ENCODE measurements around the gene CHEK2. TPM values are rescaled to one million over a fixed set of nuclear protein-coding genes. Genes with fewer than 3 reads are reported as not detected.
"Not testable (repeated sequence)": the region's sequence is repeated elsewhere in the genome, so short reads cannot be mapped to it uniquely, and the experiment has no call there.

Gene CHEK2
- total RNA-seq, 6 donors from 2014 or later = 5.6 to 14.7 (median 9.7) TPM

DNA sequence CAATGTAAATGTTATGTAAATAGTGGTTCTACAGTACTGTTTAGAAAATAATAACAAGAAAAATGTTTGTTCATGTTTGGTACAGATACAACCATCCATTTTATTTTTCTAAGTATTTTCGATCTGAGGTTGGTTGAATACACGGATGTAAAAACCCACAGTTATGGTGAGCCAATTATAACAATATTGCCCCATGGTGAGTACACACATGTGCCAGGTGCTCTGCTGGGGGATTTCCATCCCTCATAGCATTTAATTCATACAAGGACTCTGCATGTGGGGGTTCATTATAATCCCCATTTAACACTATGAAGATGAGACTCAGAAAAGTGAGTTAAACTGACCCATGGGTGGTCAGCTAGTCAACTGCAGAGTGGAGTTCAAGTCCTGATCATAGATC is 38.7 kb downstream of the CHEK2 start:
- no peaks in the 10 kb centered on the region for H3K9me3 ChIP-seq
- H3K36me3 ChIP-seq = no peaks in the 10 kb centered on the region
- H3K4me3 ChIP-seq = no peak overlapping the region
- H3K4me1 ChIP-seq = no peaks in the 10 kb centered on the region
- TF ChIP-seq POLR2AphosphoS5 (IDR thresholded peaks at IDR 0.05) = no peak
- no peak for TF ChIP-seq EP300 (IDR thresholded peaks at IDR 0.05)
- DNase-seq (no peak), ATAC-seq (ENCODE audit: low FRiP score in 2 of 2) (no peak)
- no peak overlapping the region for H3K27ac ChIP-seq
- WGBS, 2 donors = 91 to 100% methylated on average over 2 of the region's 2 CpGs
- no peaks in the 10 kb centered on the region for H3K27me3 ChIP-seq

DNA sequence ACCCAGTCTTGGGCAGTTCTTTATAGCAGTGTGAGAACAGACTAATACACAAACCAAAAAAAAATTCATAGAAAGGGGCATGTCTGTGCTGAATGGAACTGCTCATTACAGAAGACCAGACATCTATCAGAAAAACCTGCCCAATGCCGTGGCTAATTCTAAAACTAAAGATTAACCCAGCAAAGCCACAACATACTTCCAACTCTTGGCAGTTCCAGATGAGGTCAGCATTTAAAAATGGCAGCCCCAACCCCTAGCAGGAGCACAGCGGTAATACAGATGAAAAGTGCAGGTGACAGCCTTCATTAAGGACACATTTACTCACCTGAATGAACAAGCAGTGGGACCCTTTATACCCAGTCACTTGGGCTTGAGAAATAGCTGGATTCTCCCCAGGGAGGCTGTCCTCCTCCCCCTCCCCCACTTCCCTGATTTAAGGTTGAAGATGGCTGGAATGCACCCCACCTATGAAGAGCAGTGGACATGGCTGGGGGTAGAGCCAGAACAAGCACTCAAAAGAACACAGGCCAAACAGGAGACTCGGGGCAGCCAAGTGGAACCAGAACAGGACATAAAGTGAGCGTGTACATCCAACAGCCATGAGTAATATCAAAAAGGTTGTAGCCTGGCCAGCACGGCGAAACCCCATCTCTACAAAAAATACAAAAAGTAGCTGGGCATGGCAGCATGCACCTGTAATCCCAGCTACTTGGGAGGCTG is 48.4 kb downstream of the CHEK2 start:
- not testable (repeated sequence) for DNase-seq; H3K4me3 ChIP-seq; ATAC-seq (ENCODE audit: low FRiP score in 2 of 2); H3K9me3 ChIP-seq; H3K27ac ChIP-seq; H3K27me3 ChIP-seq; H3K4me1 ChIP-seq; H3K36me3 ChIP-seq
- WGBS, 2 donors = 77 to 85% methylated on average over 6 of the region's 6 CpGs

DNA sequence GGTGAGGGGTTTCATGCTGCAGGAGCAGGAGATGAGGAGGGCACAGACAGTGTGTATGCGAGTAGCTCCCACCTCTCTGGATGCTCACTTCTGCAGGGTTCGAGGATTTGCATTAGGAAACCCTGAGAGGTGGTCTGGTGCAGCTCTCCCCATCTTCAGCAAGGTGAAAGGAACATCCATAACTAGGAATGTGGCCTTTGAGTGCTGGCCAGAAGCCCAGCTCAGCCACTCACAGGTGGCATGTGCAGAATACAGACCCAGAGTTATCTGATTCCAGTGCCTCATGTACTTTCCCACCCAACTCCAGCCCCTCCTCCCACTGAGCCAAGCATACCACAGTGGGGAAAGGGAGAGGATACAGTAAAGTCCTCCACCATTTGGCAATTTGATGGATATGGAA is 51.8 kb downstream of the CHEK2 start:
- not testable (repeated sequence) for DNase-seq; H3K27me3 ChIP-seq; H3K4me1 ChIP-seq; H3K36me3 ChIP-seq; H3K9me3 ChIP-seq; ATAC-seq (ENCODE audit: low FRiP score in 2 of 2); H3K4me3 ChIP-seq; H3K27ac ChIP-seq
- 95 to 96% methylated on average over 2 of the region's 2 CpGs for WGBS, 2 donors

DNA sequence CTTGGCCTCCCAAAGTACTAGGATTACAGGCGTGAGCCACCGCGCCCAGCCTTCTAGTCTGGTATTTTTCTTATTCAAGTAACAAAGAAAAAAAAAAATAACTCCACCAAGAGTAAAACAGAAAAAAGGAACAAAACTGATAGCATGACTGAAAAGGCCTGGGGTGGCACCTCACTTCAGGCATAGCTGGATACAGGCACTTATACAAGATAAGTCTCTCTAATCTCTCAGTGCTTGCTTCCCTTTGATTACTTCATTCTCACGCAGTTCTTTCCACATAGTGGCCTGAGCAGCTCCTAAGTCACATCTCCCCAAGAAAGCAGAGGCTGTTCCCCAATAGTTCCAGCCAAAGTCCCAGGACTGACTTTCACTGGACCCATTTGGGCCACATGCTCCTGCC is 58.7 kb downstream of the CHEK2 start:
- 84 to 89% methylated on average over 4 of the region's 4 CpGs for WGBS, 2 donors
- not testable (repeated sequence) for H3K36me3 ChIP-seq; ATAC-seq (ENCODE audit: low FRiP score in 2 of 2)

GRCh38 chr22:28680813-28681490 is 60.7 kb downstream of the CHEK2 start:
- H3K9me3 ChIP-seq; H3K36me3 ChIP-seq; H3K27me3 ChIP-seq; H3K27ac ChIP-seq; H3K4me3 ChIP-seq; ATAC-seq (ENCODE audit: low FRiP score in 2 of 2): not testable (repeated sequence)
- TF ChIP-seq EP300 (IDR thresholded peaks at IDR 0.05) (peak in 1 of 4 donors; percentile 85), POLR2AphosphoS5 (IDR thresholded peaks at IDR 0.05) (peak in 1 of 2 donors; percentile 28)
- 66 to 80% methylated on average over 4 to 5 of the region's 5 CpGs for WGBS, 2 donors
- peaks cover 0 to 24% (median 4%) of the 10 kb centered on the region in 4 donors for H3K4me1 ChIP-seq
- DNase-seq = peak in 1 of 2 donors; percentile 38

More for the DNA sequence above, 58.7 kb downstream of the CHEK2 start:
- not testable (repeated sequence) for H3K27ac ChIP-seq, DNase-seq, H3K27me3 ChIP-seq, H3K9me3 ChIP-seq, H3K4me3 ChIP-seq
- peaks cover 0 to 22% (median 4%) of the 10 kb centered on the region in 4 donors for H3K4me1 ChIP-seq

DNA sequence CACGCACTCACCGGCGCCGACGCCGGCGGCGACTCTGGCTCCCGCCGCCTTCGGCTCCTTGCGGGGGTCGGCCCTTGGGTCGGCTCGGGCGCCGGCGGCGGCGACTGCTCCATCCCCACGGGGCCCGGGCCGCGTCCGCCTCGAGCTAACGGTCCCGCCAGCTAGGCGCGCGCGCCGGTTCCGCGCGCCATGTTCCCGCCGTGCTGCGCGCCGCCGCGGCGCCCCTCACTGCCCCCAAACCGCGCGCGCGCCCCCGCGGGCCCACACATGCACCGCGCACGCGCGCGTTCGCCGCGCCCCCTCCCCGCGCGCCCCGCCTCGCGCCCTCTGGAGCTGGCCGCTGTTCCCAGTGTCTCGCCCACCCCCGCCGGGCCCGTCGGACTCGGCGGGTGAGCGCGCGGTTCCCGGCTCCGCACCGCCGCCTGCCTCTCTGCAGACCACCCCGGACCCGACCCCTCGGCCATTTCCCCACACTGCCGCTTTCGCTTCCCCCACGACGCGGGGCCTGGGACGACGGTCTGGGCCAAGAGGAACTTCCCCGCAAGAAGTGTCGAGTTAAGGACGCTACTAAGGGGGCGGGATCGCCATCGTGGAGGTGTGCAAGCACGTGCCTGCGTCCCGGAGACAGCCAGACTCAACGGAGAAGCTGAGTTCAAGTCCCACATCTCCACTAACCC is 61.9 kb downstream of the CHEK2 start, which contains the start of gene TTC28:
Gene TTC28 (minus strand): TSS at position 230 of the 677 bp plus-strand sequence. CDS start 117 bp downstream, at position 113.
- peak within 1 kb of the TSS; percentile 67 to 92 (median 82) for H3K27ac ChIP-seq
- not testable (repeated sequence) for H3K9me3 ChIP-seq, H3K27me3 ChIP-seq, H3K36me3 ChIP-seq
- TF ChIP-seq POLR2AphosphoS5 (IDR thresholded peaks at IDR 0.05) (peak in 1 of 2 donors; percentile 13), POLR2A (IDR thresholded peaks at IDR 0.05) (peak in 2 of 4 donors; percentile 22 to 43)
- peak within 1 kb of the TSS; percentile 69 to 91 (median 84) for H3K4me3 ChIP-seq
- ATAC-seq (ENCODE audit: low FRiP score in 2 of 2) (peak in 1 of 2 donors; percentile 48), DNase-seq (peak; percentile 72 to 98)
- peaks cover 0 to 24% (median 4%) of the 10 kb centered on the region in 4 donors for H3K4me1 ChIP-seq
- WGBS, 2 donors = 1 to 3% methylated on average over 19 to 20 of the region's 101 CpGs

GRCh38 chr22:28678778-28679610 is 62.6 kb downstream of the CHEK2 start:
- H3K4me1 ChIP-seq = peaks cover 0 to 28% (median 7%) of the 10 kb centered on the region in 4 donors
- H3K27ac ChIP-seq = peak overlapping the region; percentile 58 to 92 (median 82)
- ATAC-seq (ENCODE audit: low FRiP score in 2 of 2); H3K9me3 ChIP-seq; H3K36me3 ChIP-seq; H3K27me3 ChIP-seq: not testable (repeated sequence)
- 17 to 28% methylated on average over 27 to 31 of the region's 58 CpGs for WGBS, 2 donors
- peak overlapping the region; percentile 69 to 91 (median 84) for H3K4me3 ChIP-seq
- DNase-seq = peak in 1 of 2 donors; percentile 23

DNA sequence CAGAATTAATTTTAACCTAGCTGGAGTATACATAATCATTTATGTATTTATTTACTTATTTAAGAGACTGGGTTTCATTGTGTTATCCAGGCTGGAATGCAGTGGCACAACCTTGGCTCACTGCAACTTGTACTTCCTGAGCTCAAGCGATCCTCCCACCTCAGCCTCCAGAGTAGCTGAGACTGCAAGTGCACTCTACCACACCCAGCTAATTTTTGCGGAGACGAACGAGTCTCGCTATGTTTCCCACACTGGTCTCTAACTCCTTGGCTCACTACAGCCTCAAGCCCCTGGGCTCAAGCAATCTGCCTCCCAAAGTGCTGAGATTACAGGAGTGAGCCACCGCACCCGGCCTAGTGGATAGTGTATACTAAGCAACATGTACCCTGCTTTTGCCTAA is 63.5 kb downstream of the CHEK2 start:
- H3K4me1 ChIP-seq = peaks cover 0 to 31% (median 7%) of the 10 kb centered on the region in 4 donors
- peak overlapping the region in 1 of 4 donors; percentile 90 for H3K4me3 ChIP-seq
- not testable (repeated sequence) for H3K9me3 ChIP-seq; ATAC-seq (ENCODE audit: low FRiP score in 2 of 2); H3K27ac ChIP-seq; DNase-seq; H3K27me3 ChIP-seq; H3K36me3 ChIP-seq
- WGBS, 2 donors = 82 to 87% methylated on average over 7 of the region's 7 CpGs
